BLaER1 treated with 17β-estradiol and CSF1 and Interleukin-3, amounts not matched to agents 10 nM and 100 nM (cell line): Measurements from ENCODE around the gene COQ9.

Source experiments
- H3K27ac ChIP-seq, 11 experiments: shearing (Covaris generic); formaldehyde crosslinking; 2 replicates each; pipeline ENCODE4 v1.8.1; 2022
- H3K27me3 ChIP-seq, 11 experiments: shearing (Covaris generic); formaldehyde crosslinking; 2 replicates each; pipeline ENCODE4 v1.8.1; 2022
- H3K36me3 ChIP-seq, 11 experiments: shearing (Covaris generic); formaldehyde crosslinking; 2 replicates each; pipeline ENCODE4 v1.8.1; 2022
- H3K4me1 ChIP-seq, 10 experiments: shearing (Covaris generic); formaldehyde crosslinking; 2 replicates each; pipeline ENCODE4 v1.8.1; 2022
- H3K4me2 ChIP-seq, 11 experiments: shearing (Covaris generic); formaldehyde crosslinking; 2 replicates each; pipeline ENCODE4 v1.8.1; 2022
- H3K4me3 ChIP-seq, 10 experiments: shearing (Covaris generic); formaldehyde crosslinking; 2 replicates each; pipeline ENCODE4 v1.8.1; 2022
- H3K9ac ChIP-seq, 11 experiments: shearing (Covaris generic); formaldehyde crosslinking; 2 replicates each; pipeline ENCODE4 v1.8.1; 2022
- H3K9me3 ChIP-seq, 11 experiments: shearing (Covaris generic); formaldehyde crosslinking; replicated peaks in 1 of 11; 2 replicates each; pipeline ENCODE4 v1.8.1; 2022
- H4K20me1 ChIP-seq, 11 experiments: shearing (Covaris generic); formaldehyde crosslinking; 2 replicates each; pipeline ENCODE4 v1.8.1; 2022
- Cebpa-rat ChIP-seq, 11 experiments: shearing (Covaris generic); IDR thresholded peaks; 2 replicates each; pipeline ENCODE4 v1.8.1; 2022

The COQ9 gene

GRCh38 chr16:57471852-57472664 lies 24.8 kb downstream of the COQ9 start:
- peaks cover 28 to 57% (median 48%) of the 10 kb centered on the region in 10 experiments for H3K4me1 ChIP-seq
- peaks cover 58 to 84% (median 76%) of the 10 kb centered on the region in 11 experiments for H3K36me3 ChIP-seq
- no peak for TF ChIP-seq Cebpa-rat (IDR thresholded peaks at IDR 0.05)
- peak overlapping the region in 4 of 11 experiments; percentile 22 to 50 (median 34); a peak in 4 of 22 replicates for H3K27ac ChIP-seq
- peaks cover 3 to 86% (median 68%) of the 10 kb centered on the region in 11 experiments; a peak in 20 of 22 replicates for H4K20me1 ChIP-seq
- H3K9me3 ChIP-seq: no peaks in the 10 kb centered on the region
- peak overlapping the region; percentile 43 to 82 (median 61) for H3K4me2 ChIP-seq
- H3K9ac ChIP-seq: peak overlapping the region in 6 of 11 experiments; percentile 6 to 54 (median 40); a peak in 4 of 22 replicates
- no peaks in the 10 kb centered on the region for H3K27me3 ChIP-seq
- H3K4me3 ChIP-seq: no peak overlapping the region

DNA sequence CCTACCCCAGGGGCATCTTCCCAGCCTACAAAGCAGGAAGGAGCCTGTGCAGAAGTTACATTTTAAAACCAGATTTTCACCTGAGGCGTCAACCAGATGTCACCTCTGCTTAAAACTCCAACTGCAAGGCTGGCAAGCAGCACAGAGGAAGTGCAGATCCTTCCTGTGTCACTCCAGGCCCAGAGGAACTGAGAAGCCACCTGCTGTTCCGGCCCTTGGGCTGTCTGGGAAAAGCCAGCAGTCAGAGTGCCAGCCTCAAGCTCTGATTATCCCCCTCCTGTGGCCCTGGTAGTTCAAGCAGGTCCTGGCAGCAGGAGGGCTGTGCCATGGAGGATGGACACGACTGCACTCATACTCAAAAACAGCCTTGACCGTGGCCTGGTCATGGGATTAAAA lies 25.4 kb downstream of the COQ9 start:
- H3K4me2 ChIP-seq: peak overlapping the region; percentile 43 to 82 (median 61)
- H3K36me3 ChIP-seq: peaks cover 52 to 84% (median 69%) of the 10 kb centered on the region in 11 experiments
- no peak for TF ChIP-seq Cebpa-rat (IDR thresholded peaks at IDR 0.05)
- H3K9me3 ChIP-seq: no peaks in the 10 kb centered on the region
- peak overlapping the region in 4 of 11 experiments; percentile 22 to 50 (median 34); a peak in 4 of 22 replicates for H3K27ac ChIP-seq
- no peaks in the 10 kb centered on the region for H3K27me3 ChIP-seq
- H4K20me1 ChIP-seq: peaks cover 3 to 88% (median 74%) of the 10 kb centered on the region in 11 experiments; a peak in 20 of 22 replicates
- H3K4me3 ChIP-seq: no peak overlapping the region
- peaks cover 35 to 63% (median 54%) of the 10 kb centered on the region in 10 experiments for H3K4me1 ChIP-seq
- H3K9ac ChIP-seq: peak overlapping the region in 6 of 11 experiments; percentile 6 to 54 (median 40); a peak in 4 of 22 replicates

- no peak for TF ChIP-seq Cebpa-rat (IDR thresholded peaks at IDR 0.05)
- peaks cover 46 to 80% (median 64%) of the 10 kb centered on the region in 11 experiments for H3K36me3 ChIP-seq
- peak overlapping the region in 2 of 11 experiments; percentile 32 to 35; a peak in 1 of 22 replicates for H3K27ac ChIP-seq
- peaks cover 41 to 70% (median 61%) of the 10 kb centered on the region in 10 experiments for H3K4me1 ChIP-seq
- H4K20me1 ChIP-seq: peaks cover 3 to 94% (median 80%) of the 10 kb centered on the region in 11 experiments; a peak in 20 of 22 replicates
- no peaks in the 10 kb centered on the region for H3K27me3 ChIP-seq
- H3K4me2 ChIP-seq: peak overlapping the region in 10 of 11 experiments; percentile 43 to 82 (median 63); a peak in 16 of 22 replicates
- H3K9ac ChIP-seq: 0 out of 22 replicates have a peak overlapping the region, but pooled peaks of 3 of the 11 experiments have one; percentile 6 to 45 (median 11)
- H3K9me3 ChIP-seq: no peaks in the 10 kb centered on the region
- H3K4me3 ChIP-seq: no peak overlapping the region
Observed at GRCh38 chr16:57473176-57473840, 26.0 kb downstream of the COQ9 start.

DNA sequence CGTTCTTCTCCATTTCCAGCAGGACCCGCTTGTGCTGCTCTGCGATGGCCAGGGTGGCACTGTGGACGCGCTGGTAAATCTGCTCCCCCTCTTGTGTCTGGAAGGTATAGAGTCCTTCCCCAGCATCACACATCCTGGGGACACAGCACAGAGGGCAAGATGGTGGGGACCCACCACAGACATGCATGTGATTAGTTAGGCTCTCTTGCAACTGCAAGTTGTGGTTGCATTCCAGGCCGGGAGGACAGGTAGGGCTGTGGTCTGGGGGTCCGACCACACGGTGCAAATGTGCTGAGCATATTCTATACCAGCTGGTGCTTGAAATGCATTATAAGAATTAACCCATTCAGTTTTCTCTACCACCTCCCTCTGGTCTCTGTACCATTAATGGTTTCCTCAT lies 26.6 kb downstream of the COQ9 start:
- Histone ChIP-seq H3K27me3 (no peaks in the 10 kb centered on the region), H3K9ac (no peak overlapping the region), H3K9me3 (no peaks in the 10 kb centered on the region), H4K20me1 (peaks cover under 1 to 94% (median 77%) of the 10 kb centered on the region in 11 experiments; a peak in 20 of 22 replicates), H3K4me3 (no peak overlapping the region), H3K36me3 (peaks cover 40 to 74% (median 58%) of the 10 kb centered on the region in 11 experiments), H3K4me1 (peaks cover 47 to 76% (median 67%) of the 10 kb centered on the region in 10 experiments), H3K4me2 (no peak overlapping the region), H3K27ac (no peak overlapping the region)
- no peak for TF ChIP-seq Cebpa-rat (IDR thresholded peaks at IDR 0.05)

- Histone ChIP-seq H3K4me1 (peaks cover 58 to 86% (median 77%) of the 10 kb centered on the region in 10 experiments), H3K9ac (peak overlapping the region in 5 of 11 experiments; percentile 18 to 24 (median 21); a peak in 2 of 22 replicates), H3K4me3 (no peak overlapping the region), H3K4me2 (peak overlapping the region in 10 of 11 experiments; percentile 18 to 100 (median 98); a peak in 19 of 22 replicates), H4K20me1 (peaks cover 0 to 84% (median 71%) of the 10 kb centered on the region in 11 experiments; a peak in 20 of 22 replicates), H3K9me3 (no peaks in the 10 kb centered on the region), H3K27me3 (no peaks in the 10 kb centered on the region), H3K36me3 (peaks cover 29 to 64% (median 47%) of the 10 kb centered on the region in 11 experiments), H3K27ac (peak overlapping the region in 5 of 11 experiments; percentile 15 to 60 (median 40); a peak in 7 of 22 replicates)
- TF ChIP-seq Cebpa-rat (IDR thresholded peaks at IDR 0.05): no peak
Observed at GRCh38 chr16:57474671-57475661, 27.7 kb downstream of the COQ9 start.

DNA sequence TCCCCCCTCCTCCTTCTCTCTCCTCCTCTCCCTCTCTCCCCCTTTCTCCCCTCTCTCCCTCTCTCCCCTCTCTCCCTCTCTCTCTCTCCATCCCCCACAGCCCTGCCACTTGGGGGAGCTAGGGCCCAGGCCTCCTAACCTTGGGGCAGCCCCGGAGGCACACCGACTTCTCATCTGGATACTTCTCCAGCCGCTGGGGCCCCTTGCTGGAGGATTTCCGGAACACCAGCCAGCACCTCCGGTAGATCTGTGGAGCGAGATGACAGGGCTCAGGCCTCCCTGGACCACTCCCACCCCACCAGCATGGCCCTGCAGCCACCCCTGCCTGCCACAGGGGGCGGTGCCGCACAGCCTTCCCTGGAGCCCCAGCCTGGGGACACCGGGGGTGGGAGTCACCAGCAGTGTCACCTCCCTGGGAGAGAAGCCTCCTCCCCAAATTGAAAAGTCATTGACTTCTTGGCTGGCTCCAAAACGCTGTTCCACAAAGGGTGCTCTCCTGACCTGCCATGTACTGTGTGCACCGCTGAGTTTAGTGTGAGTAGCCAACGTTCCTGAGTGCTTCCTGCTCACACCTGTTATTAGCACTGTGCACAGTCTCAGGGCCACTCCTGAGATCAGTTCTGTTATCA lies 28.5 kb downstream of the COQ9 start:
- H3K4me2 ChIP-seq: peak overlapping the region; percentile 92 to 100 (median 97)
- H3K9ac ChIP-seq: peak overlapping the region in 3 of 11 experiments; percentile 9 to 66 (median 12); a peak in 5 of 22 replicates
- H3K4me3 ChIP-seq: peak overlapping the region in 2 of 10 experiments; percentile 12 to 19; a peak in 3 of 20 replicates
- peaks cover 20 to 55% (median 39%) of the 10 kb centered on the region in 11 experiments for H3K36me3 ChIP-seq
- no peaks in the 10 kb centered on the region for H3K27me3 ChIP-seq
- no peak for TF ChIP-seq Cebpa-rat (IDR thresholded peaks at IDR 0.05)
- H3K27ac ChIP-seq: peak overlapping the region in 3 of 11 experiments; percentile 40 to 60 (median 47); a peak in 4 of 22 replicates
- peaks cover 60 to 89% (median 85%) of the 10 kb centered on the region in 10 experiments for H3K4me1 ChIP-seq
- peaks cover 0 to 82% (median 63%) of the 10 kb centered on the region in 11 experiments; a peak in 20 of 22 replicates for H4K20me1 ChIP-seq
- H3K9me3 ChIP-seq: no peaks in the 10 kb centered on the region
